NCI-H1105 treated with DMSO at 0.1 percent for 48 hours (cell line): ENCODE results near the gene SLC9A9.

Experiments used
- DNase-seq: peaks from one replicate; lab custom pipeline; 2025; lab: John Stamatoyannopoulos, UW

Gene SLC9A9

DNA sequence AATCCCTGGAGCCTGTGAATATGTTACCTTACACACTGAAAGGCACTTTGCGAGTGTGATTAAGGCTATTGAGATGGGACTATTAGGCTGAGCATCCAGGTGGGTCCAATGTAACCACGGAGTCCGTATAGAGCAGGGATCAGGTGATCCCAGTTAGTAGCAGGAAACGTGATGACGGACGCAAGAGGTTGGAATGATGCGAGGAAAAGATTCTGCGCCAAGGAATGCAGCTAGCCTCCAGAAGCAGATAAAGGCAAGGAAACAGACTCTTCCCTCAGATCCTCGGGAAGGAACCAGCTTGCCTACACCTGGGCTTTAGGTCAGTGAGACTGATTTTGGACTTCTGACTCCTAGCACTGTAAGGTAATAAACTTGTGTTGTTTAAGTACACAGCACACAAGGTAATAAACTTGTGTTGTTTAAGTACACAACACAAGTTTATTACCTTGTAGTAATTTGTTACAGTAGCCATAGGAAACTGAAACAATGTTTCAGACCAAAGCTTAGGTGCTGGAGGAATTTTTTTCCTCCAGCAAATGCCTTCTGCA, 603.7 kb downstream of the SLC9A9 start:
- no peak for DNase-seq

DNA sequence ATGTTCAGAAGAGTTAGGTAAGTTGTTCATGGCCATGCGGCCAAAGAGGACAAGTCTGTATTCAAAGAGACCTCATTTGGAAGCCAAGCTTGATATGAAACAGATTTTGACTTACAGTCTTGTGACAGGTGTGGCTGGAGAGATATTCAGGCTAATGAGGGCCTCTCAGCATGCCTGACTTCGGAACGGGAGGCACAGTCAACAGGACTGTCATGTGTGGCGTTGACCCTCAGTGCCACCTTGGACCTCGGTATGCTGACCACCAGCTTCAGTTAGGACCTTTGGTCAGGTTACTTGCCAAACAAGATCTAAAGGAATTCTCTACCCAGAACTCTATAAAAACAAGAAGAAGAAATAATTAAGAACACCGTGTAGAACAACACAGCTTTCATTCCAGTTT, 604.6 kb downstream of the SLC9A9 start:
- no peak for DNase-seq

DNA sequence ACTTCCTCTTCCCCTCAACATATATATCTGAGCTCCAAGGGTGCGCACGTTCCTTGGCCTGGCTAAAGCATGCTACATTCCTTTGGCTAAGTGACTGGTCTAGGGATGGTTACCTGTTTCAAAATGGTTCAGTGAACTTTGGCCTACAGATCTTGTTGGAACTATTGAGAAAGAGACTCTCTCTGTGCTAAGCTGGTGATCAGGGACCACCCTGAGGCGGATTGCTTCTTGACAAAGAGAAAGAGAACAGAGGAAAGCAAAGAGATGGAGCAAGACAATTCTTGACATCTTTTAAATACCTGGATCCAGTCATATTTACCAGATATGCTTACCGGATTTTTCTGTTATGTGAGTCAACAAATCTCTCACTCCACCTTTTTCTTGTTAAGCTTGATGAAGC, 605.6 kb downstream of the SLC9A9 start:
- DNase-seq, result no peak

DNA sequence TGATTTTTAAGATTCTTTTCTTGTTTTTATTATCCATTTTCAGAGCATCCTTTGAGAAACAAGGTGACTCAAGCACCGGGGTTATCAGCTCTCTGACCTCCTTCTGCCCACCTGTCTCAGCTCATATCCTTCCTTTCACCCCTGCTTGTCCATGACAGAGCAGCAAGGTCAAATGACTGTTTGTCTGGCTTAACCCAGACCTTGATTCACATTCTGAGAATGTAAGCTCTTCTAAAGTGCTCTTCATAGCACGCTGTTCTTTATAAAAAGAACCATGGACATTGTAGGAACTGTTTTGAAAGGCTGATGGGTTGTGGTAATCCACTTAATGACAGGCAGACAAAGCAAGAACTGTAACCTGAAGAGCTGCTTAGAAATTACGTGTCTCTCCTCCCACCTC, 606.2 kb downstream of the SLC9A9 start:
- DNase-seq, result no peak

DNA sequence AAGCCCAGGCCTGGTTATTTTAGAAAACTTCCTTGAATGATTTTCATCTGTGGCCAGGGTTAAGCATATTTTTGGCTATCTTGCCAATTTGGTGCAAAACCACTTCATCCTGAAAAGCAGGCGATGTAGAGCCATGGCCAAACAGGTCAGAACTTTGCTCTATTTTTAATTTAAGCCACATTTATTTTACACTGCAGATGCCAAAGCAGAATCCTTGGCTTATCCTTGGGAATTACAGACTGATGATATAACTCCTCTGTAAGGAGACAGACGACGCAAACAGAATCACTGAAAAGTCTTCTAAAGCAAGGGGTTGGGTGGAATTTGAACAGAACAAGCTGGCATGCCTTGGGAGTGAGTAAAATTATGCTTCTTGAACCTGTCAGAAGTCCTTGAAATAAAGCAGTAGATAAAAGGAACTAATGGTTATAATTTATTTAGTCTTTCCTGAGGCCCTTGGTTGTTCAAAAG, 606.8 kb downstream of the SLC9A9 start:
- DNase-seq, result no peak

DNA sequence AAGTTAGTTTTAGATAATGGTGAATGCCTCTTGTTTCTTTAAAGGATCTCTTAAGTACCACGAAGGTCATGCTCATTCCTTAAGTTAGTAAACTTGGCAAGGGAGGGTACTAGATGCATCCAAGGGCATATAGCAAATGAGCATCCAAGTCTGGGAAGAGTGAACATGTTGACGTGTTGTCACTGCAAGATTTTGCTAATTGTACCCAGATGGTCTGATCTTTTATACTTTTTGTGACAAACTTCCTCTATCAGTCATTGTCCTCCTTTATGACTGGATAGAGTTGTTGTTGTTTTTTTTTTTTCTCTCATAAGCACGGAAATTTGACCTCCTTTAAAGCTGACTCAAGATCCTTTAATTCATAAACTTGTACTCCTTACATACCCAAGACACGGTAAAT, 607.4 kb downstream of the SLC9A9 start:
- no peak for DNase-seq

DNA sequence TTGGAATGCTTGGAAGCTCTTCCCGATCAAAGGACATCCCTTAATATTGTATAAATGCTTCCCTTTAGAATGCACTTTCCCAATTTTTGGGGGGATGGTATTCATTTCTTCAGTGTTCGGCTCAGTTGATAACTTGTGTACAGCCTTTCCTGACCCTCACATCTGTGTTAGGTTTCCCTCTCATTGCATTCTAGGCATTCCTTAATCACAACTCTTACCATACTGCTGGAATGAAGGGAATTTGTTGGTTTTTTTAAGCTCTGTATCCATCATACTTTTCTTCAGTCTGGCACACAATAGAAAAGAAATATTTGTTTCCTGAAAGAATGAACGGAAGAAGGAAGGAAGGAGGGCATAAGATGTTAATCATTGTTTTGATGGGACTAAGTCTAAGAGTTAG, 609.2 kb downstream of the SLC9A9 start:
- no peak for DNase-seq

DNA sequence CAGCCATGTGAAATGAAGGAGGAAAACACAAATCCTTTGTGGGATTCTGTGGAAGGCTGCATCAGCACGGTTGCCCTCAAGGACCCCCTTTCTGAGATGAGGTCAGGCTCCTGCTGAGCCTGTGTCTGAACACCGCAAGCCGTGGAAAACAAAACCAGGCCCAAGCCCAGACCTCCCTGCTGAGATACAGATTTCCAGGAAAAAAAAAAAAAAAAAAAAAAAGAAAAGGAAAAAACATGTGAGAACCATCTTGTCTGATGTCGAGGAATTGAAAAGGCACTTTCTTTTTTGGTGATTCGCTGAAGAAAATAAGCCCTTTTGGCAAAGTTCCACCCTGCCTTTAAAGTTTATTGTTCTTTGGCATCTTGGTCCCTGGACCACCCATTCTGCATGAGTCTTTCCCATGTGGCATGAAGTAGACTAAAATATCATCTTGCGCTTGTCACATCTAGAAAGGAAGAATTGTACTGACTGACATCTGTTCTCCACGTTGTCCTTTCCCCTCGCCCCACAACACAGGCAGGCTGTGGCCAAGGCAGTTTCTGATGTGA, 611.1 kb downstream of the SLC9A9 start:
- DNase-seq, result no peak

DNA sequence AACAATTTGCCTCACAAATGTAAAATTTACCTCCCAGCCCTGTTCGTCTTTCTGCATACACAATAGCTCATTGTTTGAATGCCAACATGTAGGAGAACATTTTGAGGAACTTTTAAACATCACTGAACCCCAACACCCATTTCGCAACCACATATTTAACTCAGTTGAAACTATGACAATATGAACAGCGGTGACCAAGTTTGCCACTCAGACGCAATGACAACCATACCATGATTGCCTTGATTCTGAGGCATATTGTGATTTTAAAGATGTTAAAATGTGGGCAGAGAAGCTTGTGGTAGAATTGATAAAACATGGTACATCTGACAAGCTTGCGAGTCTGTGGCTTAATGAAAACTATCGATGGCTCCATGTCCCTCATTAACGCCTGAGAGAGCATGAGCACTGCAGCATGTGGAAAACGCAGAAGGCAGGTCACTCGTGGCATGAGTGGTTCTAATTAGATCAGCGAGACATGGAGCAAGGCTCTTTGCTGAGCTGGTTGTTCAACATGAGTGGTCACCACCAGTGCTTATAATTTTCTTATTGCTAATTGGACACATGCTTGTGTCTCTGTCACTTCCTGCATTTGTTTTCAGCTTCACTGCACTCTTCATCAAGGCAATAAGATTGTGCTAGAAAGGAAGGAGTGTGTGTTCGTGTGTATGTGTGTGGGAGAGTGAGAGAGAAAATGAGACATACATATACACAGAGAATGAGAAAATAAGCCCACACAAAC, 611.9 kb downstream of the SLC9A9 start:
- no peak for DNase-seq

DNA sequence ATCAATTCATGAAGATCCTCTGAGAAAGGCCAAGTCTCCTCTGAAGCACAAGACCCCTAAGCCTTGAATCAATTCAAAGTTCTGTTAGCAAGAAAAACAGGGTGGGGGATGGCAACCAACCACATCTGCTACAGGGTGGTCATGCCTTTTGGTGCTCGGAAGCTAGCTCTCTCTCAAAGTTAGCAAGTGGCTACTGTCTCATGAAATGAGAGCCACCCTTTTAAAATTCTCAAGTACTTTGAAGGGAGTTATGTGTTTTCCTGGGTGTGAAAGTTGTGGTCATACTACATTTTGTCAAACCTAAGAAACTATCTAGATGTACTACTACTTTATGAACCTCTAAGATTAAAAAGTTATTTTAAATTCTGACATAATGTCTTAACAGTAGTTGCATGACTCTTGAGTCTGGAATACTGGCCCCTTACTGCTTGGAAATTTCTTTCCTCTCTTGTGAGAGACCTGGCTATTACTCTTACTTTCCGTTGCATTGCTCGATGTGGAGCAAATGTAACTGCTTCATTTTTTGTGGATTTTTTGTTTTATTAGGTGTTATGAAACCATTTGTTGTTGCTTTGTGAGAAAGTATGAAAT, 612.6 kb downstream of the SLC9A9 start:
- DNase-seq, result no peak

DNA sequence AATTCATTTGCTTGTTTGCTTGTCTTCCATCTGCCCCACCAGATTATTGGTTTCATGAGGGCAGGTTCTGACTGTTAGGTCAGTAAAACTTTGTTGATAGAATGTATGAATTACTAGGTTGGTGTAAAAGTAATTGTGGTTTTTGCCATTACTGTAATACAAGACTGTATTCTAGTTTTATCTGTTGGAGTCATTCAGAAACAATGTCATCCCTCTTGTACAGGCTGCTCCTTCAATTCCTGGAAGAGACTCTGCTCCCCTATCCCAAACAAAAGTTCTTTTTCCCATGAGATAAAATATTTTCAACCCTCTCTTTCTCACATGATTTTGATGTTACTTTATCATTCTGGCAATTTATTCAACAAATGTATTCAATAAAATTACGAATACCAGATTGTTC, 613.7 kb downstream of the SLC9A9 start:
- no peak for DNase-seq

DNA sequence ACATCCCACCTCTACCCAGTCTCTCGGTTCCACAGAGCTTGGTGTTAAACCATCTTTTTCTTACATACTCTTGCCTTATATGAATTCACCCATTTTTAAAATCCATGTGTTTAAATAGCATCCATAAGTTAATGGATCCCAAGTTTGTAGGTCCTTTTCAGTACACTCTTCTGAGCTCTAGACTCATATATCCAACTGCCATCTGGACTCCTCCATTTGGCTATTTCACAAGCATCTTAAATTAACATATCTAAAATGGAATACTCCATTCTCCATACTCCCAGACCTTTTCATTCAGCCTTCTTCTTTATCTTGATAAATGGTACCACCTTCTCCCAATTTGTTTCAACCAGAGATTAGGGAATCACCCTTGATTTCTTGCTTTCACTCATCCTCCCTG, 615.3 kb downstream of the SLC9A9 start:
- DNase-seq, result no peak

DNA sequence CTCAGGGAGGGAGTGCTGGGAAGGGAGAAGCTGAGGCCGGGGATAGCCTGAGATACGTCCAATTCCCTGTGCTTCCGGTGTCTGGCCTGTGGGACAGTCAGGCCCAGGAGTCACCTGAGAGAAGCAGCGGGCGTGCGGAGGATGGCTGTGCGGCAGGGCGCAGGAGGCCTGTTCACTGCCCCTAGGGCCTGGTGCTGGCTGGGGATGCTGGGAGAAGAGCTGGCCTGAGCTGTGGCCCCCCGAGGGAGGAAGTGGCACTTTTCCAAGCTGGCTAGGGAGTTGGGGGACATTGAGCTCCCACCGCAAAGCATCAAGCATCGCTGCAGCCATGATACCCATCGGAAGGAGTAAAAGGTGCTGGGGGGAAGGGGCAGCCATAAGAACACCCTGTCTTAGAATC, 619.9 kb downstream of the SLC9A9 start:
- no peak for DNase-seq

DNA sequence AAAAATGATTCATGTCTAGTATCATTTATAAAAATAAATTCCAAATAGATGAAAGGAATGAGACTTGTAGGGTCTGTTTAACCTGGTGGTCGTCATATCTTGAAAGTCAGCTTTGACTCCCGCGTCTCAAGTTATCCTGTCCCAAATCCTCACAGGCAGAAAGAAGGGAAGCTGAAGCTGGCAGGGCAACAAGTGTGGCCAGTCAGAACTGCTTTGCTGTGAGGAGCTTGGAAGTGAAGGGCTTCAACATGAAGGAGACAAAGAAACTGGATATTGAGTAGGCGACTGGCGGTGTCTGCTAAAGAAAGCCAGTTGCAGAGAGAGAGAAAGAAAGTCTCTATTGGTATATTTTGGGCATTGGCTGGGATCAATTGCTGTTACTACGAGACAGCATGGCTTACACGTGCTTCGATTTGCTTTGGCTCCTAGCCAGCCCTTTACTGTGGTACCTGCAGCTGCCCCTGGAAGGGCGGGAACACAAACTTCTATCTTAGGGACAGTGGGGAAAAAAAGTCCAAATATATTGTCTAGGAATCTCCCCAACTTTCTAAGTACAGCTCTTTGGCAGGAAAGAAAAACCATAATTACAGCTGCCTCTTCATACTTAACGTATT, 621.5 kb downstream of the SLC9A9 start:
- peak; percentile 85 for DNase-seq

DNA sequence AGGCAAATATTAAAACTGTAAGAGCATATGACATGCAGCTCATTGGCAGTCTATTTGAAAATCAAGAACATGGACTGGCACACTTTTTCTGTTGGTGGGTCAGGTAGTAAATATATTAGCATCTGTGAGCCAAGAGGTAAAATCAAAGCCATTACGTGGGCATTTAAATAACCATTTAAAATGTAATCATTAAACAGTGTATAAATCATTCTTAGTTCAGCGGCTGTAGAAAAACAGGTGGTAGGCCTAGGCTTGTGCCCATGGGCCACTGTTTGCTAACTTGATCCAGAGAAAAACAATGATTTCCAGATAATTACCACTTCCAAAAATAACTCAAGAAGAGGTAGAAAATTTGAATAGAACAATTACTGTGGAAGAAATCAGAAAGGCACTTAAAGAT, 623.6 kb downstream of the SLC9A9 start:
- DNase-seq, result peak; percentile 99

DNA sequence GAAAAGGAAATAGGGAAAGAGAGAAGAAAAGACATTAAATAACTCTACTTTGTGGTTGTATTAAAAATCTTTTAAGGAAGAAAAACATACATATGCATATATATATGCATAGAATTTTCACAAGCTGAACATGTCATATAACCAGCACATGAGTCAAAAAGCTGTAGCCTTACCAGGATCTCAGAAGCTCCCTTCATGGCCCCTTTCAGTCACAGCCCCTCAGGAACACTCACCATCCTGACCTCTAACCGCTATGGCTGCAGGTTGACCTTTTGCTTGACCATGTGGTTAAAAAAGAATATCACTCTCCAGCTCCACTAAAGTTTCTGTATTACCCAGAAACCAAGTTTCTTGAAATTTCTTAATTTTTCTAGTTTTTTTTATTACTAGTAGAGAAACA, 625.3 kb downstream of the SLC9A9 start:
- DNase-seq, result no peak

DNA sequence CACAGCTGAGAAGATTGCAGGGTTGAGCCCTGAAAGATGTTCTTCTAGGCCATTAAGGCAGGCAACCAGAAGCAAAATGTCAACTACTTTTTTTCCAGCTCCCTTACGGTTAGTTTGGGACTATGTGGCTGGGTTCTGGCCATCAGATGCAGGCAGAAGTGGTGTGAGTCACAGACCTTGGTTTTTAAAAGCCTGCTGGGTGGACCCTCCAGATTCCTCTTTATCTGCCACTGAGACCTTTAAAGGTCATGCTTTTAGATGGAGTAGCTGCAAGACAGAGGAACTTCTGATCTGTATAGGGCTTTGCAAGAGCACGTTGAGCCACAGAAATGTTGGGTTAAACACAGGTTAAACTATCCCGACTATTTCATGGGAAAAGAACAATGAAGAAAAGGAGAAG, 625.8 kb downstream of the SLC9A9 start:
- no peak for DNase-seq

DNA sequence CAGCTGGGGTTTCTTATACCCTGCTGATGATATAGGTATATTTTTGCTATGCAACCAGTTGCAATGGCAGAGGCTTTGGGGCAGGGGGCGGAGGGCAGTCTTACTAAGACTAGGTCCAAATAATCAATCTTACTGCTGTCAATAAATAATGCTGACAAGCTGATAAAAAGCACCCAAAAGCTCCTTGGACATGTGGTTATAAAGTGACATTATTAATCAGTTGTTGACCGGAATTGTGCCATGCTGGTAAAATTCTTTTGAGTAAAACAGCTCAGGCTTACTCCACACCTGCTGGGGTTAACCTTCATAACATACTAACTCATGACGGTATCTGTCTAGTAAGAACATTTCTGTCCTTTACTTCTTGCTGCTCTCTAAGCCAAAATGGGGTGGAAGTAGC, 626.8 kb downstream of the SLC9A9 start:
- DNase-seq, result no peak

DNA sequence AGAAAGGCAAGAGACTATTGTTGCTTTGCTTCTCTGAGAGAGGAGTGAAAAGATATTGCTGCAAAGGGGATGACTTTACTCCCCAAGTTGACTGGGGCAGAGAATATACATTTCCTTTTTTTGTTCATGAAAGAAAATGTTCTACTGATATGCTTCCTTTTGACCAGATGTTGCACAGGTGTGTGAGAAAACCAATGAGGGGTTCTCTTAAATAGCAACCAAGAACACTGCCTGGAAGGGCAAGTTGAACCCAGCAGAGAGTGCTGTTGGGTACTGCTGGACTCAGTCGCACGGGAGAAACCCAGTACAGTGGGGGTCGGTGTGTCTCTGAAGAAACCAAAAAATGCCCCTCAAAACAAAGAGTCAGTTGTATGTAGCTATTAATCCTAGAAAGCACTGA, 627.5 kb downstream of the SLC9A9 start:
- DNase-seq, result no peak

DNA sequence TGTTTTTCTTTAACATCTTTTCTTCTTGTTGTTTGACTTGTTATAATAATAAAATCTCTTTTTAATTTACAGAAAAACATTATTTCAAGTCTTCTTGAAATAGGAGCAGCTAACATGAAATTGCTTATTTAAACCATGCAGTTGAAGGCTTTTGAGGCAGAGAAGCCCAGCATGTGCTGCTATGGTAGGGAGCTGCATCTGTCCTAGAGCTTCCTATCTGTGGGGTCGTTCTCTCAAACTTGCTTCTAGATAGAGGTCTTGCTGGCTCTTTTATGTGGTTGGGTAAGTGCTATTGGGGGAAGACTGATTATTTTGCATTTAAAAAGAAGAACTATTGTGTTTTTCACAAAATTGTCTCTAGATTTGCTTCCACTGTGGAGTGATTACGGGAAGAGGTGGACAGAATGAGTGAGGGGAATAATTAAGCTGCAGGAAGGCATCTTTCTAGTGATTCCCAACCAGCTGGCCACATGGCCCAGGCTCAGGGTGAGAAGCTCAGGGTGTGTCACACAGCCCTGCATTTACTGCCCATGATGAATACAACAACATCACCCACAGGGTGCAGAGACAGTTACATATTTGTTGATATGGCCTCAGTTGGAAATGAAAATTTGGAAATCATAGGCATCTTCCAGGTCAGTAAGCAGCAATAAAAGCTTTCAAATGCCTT, 630.0 kb downstream of the SLC9A9 start:
- DNase-seq, result no peak

DNA sequence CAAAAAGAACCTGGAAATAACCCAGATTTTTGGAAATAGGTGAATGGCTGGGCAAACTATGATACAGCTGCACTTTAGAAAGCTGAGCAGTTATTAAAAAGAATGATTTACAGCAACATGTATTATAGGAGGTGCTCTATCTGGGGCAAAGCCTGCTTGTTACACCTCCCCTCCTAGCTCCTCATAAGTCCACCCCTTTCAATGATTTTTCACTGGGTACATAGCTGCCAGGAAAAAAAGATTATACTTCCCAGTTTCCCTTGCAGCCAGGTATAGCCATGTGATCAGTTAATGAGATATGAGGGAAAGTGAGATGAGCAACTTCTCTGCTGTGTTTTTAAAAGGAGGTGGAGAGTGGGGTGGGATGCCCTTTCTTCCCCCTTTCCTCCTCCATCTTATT, 631.0 kb downstream of the SLC9A9 start:
- no peak for DNase-seq

DNA sequence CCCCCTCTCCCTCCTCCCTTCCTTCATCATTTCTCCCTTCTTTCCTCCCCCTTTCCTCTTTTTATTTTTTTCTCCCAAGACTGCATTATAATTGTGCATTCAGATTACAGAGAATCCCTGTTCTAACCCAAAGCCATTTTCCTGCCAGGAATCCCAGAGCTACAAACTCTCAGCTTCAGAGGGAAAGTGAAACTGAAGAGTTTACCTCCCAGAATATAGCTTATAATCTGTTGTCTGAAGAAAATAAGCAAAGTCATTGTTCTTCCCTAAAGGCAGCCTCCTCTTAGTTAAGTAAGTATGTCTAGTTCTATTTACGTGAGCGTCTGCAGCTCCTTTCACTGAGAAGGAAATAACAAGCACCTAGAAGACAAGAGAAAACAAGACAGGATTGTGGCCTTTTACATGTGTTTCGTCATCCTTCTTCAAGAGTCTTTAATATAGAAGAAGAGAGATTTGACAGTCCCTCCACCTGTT, 631.5 kb downstream of the SLC9A9 start:
- DNase-seq, result no peak
